Stimulated activated CD4-positive, alpha-beta T cell treated with anti-CD3 and anti-CD28 coated beads, Interleukin-2, amount 100 ng/mL, for 4 hours (primary cell): Measurements from ENCODE around the gene LILRA5.
"Not testable (repeated sequence)": the region's sequence is repeated elsewhere in the genome, so short reads cannot be mapped to it uniquely, and the experiment has no call there.

ENCODE experiments used
- DNase-seq: peaks from one replicate; pipeline ENCODE4 v3.0.0-alpha.2; 2020; ENCODE audit warnings: low read depth

Gene LILRA5

GRCh38 chr19:54302257-54302656 lies 10.7 kb downstream of the LILRA5 start:
- DNase-seq = no peak

DNA sequence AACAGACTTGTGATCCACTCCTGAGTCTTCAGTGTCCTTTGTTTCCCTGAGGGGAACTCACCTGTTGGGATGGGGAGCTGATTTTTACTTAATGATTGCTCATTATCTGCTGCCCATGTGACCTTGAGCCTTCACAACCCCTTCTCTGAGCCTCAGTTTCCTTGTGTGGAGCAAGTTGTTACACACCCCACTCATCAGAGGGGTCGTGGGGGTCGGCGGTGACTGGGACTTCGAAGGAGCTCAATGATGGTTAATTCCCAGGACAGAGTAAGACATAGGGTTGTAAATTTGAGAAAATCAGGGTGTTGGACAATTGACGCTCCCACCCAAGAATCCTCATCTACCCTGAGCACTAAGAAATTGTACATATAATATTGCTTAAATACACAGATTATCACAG lies 13.5 kb downstream of the LILRA5 start:
- DNase-seq = no peak

DNA sequence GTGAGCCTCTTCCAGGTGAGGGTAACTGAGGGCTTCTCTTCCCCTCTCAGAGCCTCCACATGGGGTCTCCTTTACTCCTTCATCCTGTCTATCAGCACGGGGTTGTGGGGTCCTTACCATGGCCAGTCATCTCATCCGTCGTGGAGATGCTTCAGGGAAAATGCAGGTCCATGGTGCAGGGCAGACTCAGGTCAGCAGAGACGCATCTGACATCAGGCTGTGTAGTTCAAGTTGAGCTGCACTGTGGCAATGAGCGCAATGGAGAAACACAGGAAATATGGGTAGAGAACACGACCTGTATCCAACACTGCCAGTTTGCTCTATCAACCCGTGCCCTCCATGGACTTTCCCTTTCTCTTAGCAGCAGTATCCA lies 13.9 kb downstream of the LILRA5 start:
- no peak for DNase-seq

GRCh38 chr19:54298357-54299125 lies 14.4 kb downstream of the LILRA5 start:
- DNase-seq = no peak

- no peak for DNase-seq
Observed at GRCh38 chr19:54297759-54298305, 15.1 kb downstream of the LILRA5 start.

- DNase-seq = no peak
Observed at GRCh38 chr19:54294539-54294938, 18.4 kb downstream of the LILRA5 start.

DNA sequence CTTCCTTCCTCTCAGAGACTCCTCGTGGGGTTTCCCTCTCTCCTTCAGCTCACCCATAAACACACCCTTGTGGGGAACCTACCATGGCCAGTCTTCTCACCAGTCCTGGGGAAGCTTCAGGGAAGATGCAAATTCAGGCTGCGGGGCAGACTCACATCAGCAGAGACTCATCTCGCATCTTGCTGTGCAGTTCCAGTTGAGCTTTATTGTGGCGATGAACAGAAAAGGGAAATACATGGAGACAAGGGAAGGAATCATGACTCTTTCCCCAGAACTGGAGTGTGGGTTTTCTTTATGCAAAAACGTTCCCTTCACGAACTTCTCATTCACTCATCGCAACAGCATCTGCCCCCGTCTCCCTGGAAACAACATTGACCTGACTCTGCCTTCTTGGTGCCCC lies 23.8 kb downstream of the LILRA5 start:
- not testable (repeated sequence) for DNase-seq

- no peak for DNase-seq
Observed at GRCh38 chr19:54287456-54287855, 25.5 kb downstream of the LILRA5 start.

DNA sequence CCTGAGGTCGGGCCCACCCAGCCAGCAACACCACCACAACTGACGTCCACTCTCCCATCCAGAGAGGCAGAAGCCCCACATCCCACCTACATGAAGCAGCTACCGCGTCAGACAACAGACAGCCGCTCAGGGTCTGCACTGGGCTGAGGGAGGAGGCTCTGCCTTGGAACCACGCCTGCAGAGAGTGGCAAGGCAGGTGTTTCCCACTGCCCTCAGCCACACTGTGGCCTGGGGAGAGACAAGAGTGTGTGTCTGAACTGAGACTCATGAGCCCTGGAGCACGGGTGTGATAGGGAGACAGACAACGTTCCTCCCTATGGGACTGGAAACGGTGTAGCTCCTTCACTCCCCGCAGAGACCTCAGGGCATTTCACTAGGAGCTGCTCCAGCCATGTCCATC lies 26.7 kb downstream of the LILRA5 start:
- DNase-seq = not testable (repeated sequence)

- not testable (repeated sequence) for DNase-seq
Observed at GRCh38 chr19:54285427-54286056, 27.4 kb downstream of the LILRA5 start.

DNA sequence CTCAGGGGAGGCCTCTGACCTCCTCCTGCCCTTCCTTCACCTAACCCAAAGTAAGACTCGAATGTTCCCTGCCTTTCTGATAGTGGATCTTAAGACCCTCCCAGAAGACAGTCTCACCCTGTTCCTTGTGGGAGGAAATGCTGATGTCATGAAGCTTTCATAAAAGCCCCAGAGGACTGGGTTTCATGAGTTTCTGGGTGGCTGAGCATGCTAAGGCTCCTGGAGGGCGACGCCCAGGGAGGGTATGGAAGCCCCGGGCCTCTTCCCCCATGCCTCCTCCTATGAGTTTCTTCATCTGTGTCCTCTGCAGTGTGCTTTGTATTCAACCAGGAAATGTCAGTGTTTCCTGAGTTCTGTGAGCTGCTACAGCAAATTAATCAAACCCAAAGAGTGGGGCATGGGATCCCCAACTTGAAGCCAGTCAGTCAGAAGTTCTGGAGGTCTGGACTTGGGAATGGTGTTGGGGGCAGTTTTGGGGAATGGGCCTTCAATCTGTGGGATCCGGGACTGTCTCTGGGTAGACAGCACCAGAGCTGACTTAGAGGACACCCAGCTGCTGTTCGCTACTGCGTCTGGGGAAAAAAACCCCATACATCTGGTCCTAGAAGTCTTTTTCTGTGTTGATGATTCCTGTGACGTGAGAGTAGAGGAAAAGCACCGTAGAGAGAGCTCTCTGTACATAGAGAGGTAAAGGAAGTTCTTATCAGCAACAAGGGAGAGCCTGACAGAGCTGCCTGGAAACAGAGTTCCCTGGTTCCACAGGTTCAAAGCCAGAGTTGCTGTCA lies 30.1 kb downstream of the LILRA5 start:
- no peak for DNase-seq

- not testable (repeated sequence) for DNase-seq
Observed at GRCh38 chr19:54281729-54282075, 31.3 kb downstream of the LILRA5 start.

- no peak for DNase-seq
Observed at GRCh38 chr19:54281007-54281728, 31.8 kb downstream of the LILRA5 start, which contains the start of gene LILRB2. Gene LILRB2 (minus strand): TSS chr19:54281110. CDS start chr19:54280496, 614 bp downstream.

GRCh38 chr19:54280441-54280840 lies 32.5 kb downstream of the LILRA5 start:
- not testable (repeated sequence) for DNase-seq

GRCh38 chr19:54280025-54280424 lies 32.9 kb downstream of the LILRA5 start:
- DNase-seq = not testable (repeated sequence)

GRCh38 chr19:54279406-54279962 lies 33.5 kb downstream of the LILRA5 start:
- no peak for DNase-seq

DNA sequence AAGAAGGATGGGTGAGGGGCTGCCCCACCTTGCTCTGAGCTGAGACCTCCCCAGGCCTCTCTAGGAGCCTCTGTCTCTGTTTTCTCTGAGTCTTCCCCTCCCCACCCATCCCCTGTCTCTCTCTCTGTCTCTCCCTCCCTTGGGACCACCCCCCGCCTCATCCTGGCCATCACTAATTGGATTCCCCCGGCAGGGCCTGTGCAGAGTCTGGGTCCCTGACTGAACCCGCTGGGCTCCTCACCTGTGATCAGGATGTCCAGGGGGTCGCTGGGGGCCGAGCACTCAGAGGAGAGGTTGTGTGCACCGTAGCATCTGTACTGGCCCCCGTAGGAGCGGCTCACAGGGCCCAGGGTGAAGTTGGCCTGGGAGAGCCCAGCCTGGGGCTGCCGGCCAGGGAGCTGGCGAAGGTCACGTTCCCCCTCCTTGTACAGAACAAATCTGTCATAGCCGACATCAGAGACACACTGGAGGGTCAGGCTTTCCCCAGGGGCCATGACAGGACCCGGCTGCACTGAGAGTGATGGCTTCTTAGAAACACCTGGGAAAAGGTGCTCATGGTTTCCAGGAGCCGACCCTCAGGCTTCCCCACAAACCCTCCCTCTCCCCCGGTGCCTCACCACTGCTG lies 34.3 kb downstream of the LILRA5 start:
- DNase-seq = not testable (repeated sequence)

DNA sequence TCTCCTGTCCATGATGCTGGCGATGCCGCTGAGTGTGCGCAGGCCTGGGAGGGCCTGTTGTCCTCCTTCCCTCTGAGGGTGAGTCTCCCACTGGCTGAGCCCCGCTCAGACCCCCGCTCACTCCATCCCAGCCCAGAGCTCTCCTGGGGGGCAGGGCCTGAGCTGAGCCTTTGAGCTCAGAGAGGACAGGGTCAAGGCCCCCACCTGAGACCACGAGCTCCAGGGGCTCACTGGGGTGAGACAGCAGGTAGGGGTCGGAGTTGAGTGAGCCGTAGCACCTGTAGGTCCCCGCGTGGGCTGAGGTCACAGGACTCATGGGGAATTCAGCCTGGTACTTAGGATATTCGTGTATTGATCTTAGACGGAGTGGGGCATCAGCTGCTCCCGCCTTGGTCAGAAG lies 34.9 kb downstream of the LILRA5 start:
- DNase-seq = not testable (repeated sequence)

DNA sequence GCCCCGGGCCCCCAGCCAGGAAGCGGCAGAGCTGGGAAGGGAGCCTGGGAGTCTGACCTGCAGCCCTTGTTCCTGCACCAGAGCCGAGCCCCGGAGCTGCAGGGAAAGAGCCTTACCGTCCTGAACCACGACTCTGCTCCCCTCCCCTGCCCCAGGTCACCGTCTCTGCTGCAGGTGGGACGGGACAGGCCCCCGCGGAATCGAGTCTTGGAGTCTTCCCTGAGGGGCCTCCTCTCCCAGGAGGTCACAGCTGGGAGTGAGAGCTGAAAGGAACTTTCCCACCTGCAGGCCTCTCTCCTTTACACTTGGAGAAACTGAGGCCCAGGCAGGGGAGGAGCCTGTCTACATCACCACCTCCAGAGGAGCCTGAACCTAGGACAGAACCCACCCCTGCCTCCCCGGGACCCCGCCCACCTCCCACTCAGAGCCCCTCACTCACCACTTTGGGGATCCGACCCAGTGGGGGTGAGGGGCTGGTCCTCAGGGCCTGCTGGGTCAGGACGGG lies 35.8 kb downstream of the LILRA5 start:
- not testable (repeated sequence) for DNase-seq

- no peak for DNase-seq
Observed at GRCh38 chr19:54275951-54276350, 37.0 kb downstream of the LILRA5 start.

GRCh38 chr19:54274516-54274915 lies 38.5 kb downstream of the LILRA5 start:
- DNase-seq = not testable (repeated sequence)
